Astrocyte (in vitro differentiated cells and primary cell): ENCODE results near the gene ARHGAP4. TPM values are rescaled to one million over a fixed set of nuclear protein-coding genes. Genes with fewer than 3 reads are reported as not detected.

Experiments used
- DNase-seq: peaks from one replicate; pipeline ENCODE4 v3.0.0-alpha.2; 2010; ENCODE audit warnings: low read depth
- FAIRE-seq: peaks from 2 replicates; lab custom pipeline; 2011; peaks lifted over from hg19 to GRCh38; lab: Jason Lieb, UNC
- H2AFZ ChIP-seq: 2 replicates; pipeline ENCODE4 v1.6.0; 2012; ENCODE audit warnings: low read depth, low read length, inconsistent platforms
- H3K27ac ChIP-seq: 2 replicates; pipeline ENCODE4 v1.5.1; 2011; ENCODE audit warnings: low read depth, low read length, inconsistent platforms
- H3K27me3 ChIP-seq: 2 replicates; pipeline ENCODE4 v1.6.0; 2011; ENCODE audit warnings: low read length, inconsistent platforms; ENCODE audit not compliant: insufficient read depth
- H3K36me3 ChIP-seq: 2 replicates; pipeline ENCODE4 v1.5.1; 2011; ENCODE audit warnings: low read length, inconsistent platforms; ENCODE audit not compliant: insufficient read depth
- H3K4me1 ChIP-seq: 2 replicates; pipeline ENCODE4 v1.5.1; 2011; ENCODE audit warnings: low read length, inconsistent platforms; ENCODE audit not compliant: insufficient read depth
- H3K4me2 ChIP-seq: 2 replicates; pipeline ENCODE4 v1.6.0; 2012; ENCODE audit warnings: low read length, inconsistent platforms
- H3K4me3 ChIP-seq: 2 replicates; pipeline ENCODE4 v1.5.1; 2011; ENCODE audit warnings: low read depth, mild to moderate bottlenecking, low read length, inconsistent platforms; ENCODE audit not compliant: insufficient read depth
- H3K79me2 ChIP-seq: 2 replicates; pipeline ENCODE4 v1.6.0; 2012; ENCODE audit warnings: mild to moderate bottlenecking, low read length, inconsistent platforms; ENCODE audit not compliant: insufficient read depth
- H3K9ac ChIP-seq: 2 replicates; pipeline ENCODE4 v1.6.0; 2012; ENCODE audit warnings: mild to moderate bottlenecking, low read length, inconsistent platforms
- H3K9me3 ChIP-seq: 2 replicates; pipeline ENCODE4 v1.5.1; 2012; ENCODE audit warnings: low read depth, mild to moderate bottlenecking, low read length, inconsistent platforms; ENCODE audit not compliant: insufficient read depth
- H4K20me1 ChIP-seq: 2 replicates; pipeline ENCODE4 v1.6.0; 2012; ENCODE audit warnings: low read length, inconsistent platforms; ENCODE audit not compliant: insufficient read depth
- H3K27ac Mint-ChIP-seq: one replicate; pipeline ENCODE4 v1.8.0; 2021; ENCODE audit warnings: mild to moderate bottlenecking, mixed read lengths; ENCODE audit not compliant: unreplicated experiment
- H3K27me3 Mint-ChIP-seq: one replicate; pipeline ENCODE4 v1.8.0; 2021; ENCODE audit warnings: low read depth, mixed read lengths; ENCODE audit not compliant: unreplicated experiment
- H3K36me3 Mint-ChIP-seq: one replicate; pipeline ENCODE4 v1.8.0; 2021; ENCODE audit warnings: low read depth, mixed read lengths; ENCODE audit not compliant: unreplicated experiment
- H3K4me1 Mint-ChIP-seq: one replicate; pipeline ENCODE4 v1.8.0; 2021; ENCODE audit warnings: low read depth, mixed read lengths; ENCODE audit not compliant: unreplicated experiment
- H3K4me3 Mint-ChIP-seq: one replicate; pipeline ENCODE4 v1.8.0; 2021; ENCODE audit warnings: mild to moderate bottlenecking, moderate library complexity, mixed read lengths; ENCODE audit not compliant: unreplicated experiment
- H3K9me3 Mint-ChIP-seq: one replicate; pipeline ENCODE4 v1.8.0; 2021; ENCODE audit warnings: mild to moderate bottlenecking, mixed read lengths; ENCODE audit not compliant: unreplicated experiment
- CTCF ChIP-seq: IDR thresholded peaks from 2 replicates; pipeline ENCODE4 v1.5.1; 2011; ENCODE audit warnings: low read depth, mild to moderate bottlenecking, inconsistent platforms, low read length, moderate library complexity; ENCODE audit not compliant: insufficient read depth
- EZH2 ChIP-seq: IDR thresholded peaks from 2 replicates; pipeline ENCODE4 v1.6.1; 2012; ENCODE audit warnings: mild to moderate bottlenecking, low read length, inconsistent platforms; ENCODE audit not compliant: insufficient read depth
- total RNA-seq: library from RNA; stranded (reverse); gene quantifications from 2 replicates; pipeline ENCODE4 v1.2.1, GENCODE V29; 2021

ARHGAP4 gene
- total RNA-seq, 1 donor from 2014 or later: 3.9 TPM

DNA sequence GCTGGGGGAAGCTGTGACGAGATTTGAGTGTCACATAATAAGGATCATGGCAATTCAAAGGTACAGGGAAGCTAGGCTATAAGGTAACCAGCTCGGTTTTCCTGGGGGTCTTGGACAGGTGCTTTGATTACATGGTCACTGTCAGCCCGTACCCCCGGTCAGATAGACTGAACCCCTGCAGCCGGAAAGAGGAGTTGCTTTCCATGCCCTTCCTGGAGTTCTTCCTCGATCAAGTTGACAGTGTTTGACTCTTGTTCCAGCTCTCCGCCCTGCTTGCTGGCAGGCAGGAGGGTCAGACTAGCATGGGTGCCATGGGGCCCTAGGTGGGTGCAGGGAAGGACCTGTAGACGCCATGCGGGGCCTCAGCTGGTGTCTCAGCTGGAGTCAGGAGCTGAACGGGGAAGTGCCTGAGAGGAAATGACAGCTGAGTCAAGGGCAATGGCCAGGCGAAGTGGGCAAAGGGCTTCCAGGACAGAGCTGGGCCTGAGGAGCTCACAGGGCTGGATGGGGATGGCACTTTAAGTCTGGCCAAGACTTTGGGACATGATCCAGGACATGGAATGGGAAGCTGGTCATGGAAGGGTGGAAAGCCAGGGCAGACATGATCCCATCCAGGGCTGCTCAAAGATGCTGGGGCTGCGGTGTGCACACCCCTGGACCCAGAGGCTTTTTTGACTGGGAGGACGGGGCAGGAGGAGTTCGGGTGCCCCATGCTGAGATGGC is 48.1 kb upstream of the ARHGAP4 start:
- H4K20me1 ChIP-seq: peaks cover 8% of the 10 kb centered on the region
- no peak overlapping the region for H3K4me3 ChIP-seq
- H2AFZ ChIP-seq: no peak overlapping the region
- Mint-ChIP-seq H3K4me1 (peaks cover 2% of the 10 kb centered on the region), H3K27ac (no peak overlapping the region), H3K4me3 (no peak overlapping the region), H3K9me3 (no peaks in the 10 kb centered on the region), H3K27me3 (no peaks in the 10 kb centered on the region), H3K36me3 (no peaks in the 10 kb centered on the region)
- DNase-seq (no peak), FAIRE-seq (peak; percentile 41)
- H3K4me2 ChIP-seq: peak overlapping the region; percentile 86
- H3K4me1 ChIP-seq: peaks cover 6% of the 10 kb centered on the region
- H3K27me3 ChIP-seq: no peaks in the 10 kb centered on the region
- H3K9me3 ChIP-seq: no peaks in the 10 kb centered on the region
- H3K79me2 ChIP-seq: peaks cover 35% of the 10 kb centered on the region
- H3K9ac ChIP-seq: peak overlapping the region; percentile 100
- H3K36me3 ChIP-seq: no peaks in the 10 kb centered on the region
- TF ChIP-seq CTCF (no peak), EZH2 (no peak)
- H3K27ac ChIP-seq: no peak overlapping the region

DNA sequence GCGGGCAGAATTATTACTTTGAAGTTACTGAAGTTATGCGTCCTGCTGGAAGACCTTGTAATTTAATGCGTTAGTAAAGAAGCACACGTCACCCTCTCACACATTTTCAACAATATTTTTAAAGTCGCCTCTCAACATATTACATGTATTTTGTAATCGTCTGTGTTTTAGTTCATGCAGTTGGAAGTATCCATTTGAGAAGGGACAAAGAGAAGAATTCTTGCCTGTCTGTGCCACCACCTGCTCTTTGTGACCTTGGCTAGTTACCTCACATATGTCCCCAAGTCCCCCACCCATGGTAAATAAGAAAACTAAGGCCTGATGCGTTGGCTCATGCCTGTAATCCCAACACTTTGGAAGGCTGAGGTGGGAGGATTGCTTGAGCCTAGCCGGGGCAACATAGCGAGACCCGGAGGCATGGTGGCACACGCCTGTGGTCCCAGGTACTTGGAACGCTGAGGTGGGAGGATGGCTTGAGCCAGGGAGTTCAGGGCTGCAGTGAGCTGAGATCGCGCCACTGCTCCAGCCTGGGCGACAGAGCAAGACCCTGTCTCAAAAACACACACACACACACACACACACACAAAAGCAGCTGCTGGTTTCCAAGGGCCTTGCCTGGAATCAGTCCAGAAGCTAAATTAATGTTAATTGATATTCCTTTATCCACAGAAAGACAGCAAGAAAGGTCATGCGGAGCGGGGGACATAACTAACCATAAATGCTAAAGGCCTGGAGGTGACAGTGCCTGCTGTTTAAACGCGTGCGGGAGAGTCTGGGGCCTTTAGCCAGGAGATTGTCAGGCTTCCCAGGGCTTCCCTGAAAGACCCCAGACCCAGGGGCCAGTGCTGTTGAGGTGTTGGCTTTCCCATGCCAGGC is 47.3 kb upstream of the ARHGAP4 start:
- no peaks in the 10 kb centered on the region for H3K36me3 Mint-ChIP-seq
- Histone ChIP-seq H2AFZ (peak overlapping the region; percentile 9), H4K20me1 (peaks cover 16% of the 10 kb centered on the region), H3K27me3 (no peaks in the 10 kb centered on the region), H3K79me2 (peaks cover 43% of the 10 kb centered on the region), H3K9me3 (no peaks in the 10 kb centered on the region), H3K4me3 (peak overlapping the region; percentile 74), H3K27ac (peak overlapping the region; percentile 100), H3K9ac (peak overlapping the region; percentile 100), H3K36me3 (no peaks in the 10 kb centered on the region), H3K4me1 (peaks cover 14% of the 10 kb centered on the region), H3K4me2 (peak overlapping the region; percentile 86)
- TF ChIP-seq EZH2: no peak
- no peak for TF ChIP-seq CTCF
- FAIRE-seq: peak; percentile 94
- peak; percentile 8 for DNase-seq
- peak overlapping the region; percentile 92 for H3K27ac Mint-ChIP-seq
- no peaks in the 10 kb centered on the region for H3K27me3 Mint-ChIP-seq
- H3K4me3 Mint-ChIP-seq: peak overlapping the region; percentile 92
- peaks cover 2% of the 10 kb centered on the region for H3K4me1 Mint-ChIP-seq
- H3K9me3 Mint-ChIP-seq: no peaks in the 10 kb centered on the region
